DMS53 treated with DMSO at 0.1 percent for 48 hours (cell line): ENCODE data around the gene SULT1C4.

ENCODE experiments used
- DNase-seq: peaks from one replicate; lab custom pipeline; 2025; ENCODE audit not compliant: unreplicated experiment; lab: John Stamatoyannopoulos, UW

SULT1C4 gene

DNA sequence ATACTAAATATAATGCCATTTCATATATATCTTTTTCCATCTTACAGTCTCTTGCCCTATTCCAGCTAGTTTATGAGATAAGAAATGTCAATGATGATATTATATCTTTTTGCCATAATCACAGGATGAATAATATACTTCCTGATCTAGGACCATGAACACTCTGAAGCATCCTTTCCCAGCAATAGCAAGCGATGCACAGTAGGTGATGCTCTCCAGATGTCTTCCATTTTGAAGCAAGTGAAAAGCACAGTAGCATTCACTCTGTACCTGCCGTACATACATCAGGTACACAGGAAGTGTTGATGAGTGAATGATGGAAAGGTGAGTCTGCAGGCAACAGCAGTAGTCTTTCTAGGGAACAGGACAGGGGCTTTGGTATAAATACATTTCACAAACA lies 8.6 kb upstream of the SULT1C4 start:
- DNase-seq: peak; percentile 49

DNA sequence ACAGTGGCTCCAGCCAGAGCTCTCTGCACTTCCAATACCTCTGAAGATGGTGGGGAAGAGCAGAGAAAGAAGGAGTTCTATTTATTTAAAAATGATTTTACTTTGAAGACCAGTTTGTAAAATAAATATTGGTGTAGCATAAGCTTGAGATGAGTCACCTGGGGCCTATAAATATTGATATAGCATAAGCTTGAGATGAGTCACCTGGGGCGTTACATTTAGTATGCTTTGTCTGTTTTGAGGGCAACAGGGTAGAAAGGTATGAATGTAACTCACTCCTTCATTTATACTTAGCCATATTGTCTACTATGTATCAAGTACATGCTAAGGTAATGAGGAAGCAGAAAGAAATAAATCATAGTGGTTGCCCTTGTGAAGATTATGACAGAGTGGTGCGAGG lies 7.7 kb upstream of the SULT1C4 start:
- peak; percentile 98 for DNase-seq

DNA sequence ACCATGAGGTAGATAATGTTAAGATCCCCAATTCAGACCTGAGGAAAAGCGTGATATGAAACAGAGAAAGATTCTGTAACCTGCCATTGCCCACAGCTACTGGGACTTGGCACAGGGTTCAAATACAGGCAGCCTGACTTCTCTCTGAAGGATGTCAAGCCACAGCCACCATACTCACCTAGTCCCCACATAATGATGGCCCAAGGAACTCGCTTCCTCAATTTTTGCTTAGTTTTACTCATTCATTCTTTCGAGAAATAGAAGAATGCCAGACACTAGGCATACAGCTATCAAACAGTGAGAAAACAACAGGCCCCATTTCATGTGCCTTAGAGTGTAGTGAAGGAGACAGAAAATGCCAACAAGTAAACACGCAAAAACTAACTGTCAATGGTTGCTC lies 980 bp upstream of the SULT1C4 start:
- DNase-seq: no peak

DNA sequence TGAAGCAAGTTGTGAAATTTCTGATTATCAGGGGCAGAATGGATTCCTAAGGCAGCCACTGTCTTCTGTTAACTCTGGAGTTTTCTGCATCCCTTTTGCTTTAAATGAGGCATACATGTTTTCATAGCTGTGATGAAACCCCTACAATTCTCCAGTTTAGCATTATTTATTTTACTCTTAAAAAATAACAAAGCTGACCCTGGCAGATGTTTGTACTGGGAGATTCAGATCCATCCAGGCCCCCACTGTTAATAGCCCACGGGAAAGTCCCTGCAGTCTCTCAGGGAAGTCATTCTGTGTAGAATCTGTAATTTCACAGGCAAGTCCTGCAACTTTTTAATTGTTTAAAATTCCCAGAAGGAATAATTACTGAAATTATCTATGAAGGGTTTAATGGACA lies 353 bp upstream of the SULT1C4 start:
- no peak for DNase-seq

DNA sequence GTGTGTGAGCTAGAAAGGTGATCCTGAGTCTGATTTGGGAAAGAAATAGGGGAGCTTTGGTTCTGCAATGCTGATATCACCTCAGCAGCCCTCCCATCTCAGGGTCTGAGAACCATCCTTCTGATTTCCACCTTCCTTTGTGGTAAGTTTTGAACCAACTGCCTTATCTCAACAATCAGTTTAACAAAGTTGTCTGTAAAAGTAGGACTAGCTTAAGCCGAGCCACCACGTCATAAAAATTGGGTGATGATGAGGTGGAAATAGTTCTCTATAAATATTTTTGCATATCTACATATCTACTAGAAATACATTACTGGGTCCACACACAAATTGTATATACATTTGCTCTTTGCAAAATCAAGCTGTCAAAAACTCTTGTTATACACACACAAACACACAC lies 1.1 kb downstream of the SULT1C4 start:
- DNase-seq: no peak

DNA sequence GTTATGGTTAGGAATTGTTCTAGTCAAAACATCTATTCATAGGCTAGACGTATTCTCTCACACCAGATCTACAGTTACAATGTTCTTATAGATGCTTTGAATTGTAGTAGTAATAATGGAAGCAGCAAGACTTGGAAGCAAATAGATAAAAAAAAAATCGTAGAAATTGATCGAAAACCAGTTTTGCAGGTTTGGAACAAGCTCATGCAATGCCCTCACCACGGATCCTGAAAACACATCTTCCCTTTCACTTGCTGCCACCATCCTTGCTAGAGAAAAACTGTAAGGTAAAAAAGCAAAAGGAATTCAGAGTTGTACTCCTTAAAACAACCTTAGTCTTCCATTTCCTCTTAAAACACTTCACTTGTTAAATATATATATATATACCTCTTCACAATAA lies 4.4 kb downstream of the SULT1C4 start:
- DNase-seq: peak; percentile 83

DNA sequence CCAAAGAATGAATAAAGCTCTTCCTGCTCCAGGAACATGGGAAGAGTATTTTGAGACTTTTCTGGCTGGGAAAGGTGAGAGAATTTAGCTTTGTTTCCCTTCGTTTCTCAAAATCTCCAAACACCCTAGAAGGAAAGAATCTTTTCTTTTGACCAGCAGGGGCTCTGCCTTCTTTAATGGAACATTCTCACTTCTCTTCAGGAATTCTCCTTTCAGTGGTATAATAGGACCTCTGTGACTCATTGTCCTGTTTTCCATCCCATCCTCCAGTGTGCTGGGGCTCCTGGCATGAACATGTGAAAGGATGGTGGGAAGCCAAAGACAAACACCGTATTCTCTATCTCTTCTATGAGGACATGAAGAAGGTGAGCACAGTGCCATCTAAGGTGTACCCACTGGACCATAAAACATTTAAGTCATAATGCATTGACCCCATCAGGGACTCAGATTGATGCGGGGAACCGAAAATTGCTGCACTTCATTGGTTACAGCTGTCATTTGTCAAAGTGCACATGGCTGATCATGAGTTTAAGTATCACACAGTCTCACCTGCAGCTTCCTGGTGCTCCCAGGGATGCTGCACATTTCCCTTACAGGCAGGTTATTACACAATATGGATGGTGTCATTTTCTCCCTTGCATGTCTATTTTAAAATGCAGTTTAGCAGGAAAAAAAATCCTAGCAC lies 5.5 kb downstream of the SULT1C4 start:
- DNase-seq: no peak

DNA sequence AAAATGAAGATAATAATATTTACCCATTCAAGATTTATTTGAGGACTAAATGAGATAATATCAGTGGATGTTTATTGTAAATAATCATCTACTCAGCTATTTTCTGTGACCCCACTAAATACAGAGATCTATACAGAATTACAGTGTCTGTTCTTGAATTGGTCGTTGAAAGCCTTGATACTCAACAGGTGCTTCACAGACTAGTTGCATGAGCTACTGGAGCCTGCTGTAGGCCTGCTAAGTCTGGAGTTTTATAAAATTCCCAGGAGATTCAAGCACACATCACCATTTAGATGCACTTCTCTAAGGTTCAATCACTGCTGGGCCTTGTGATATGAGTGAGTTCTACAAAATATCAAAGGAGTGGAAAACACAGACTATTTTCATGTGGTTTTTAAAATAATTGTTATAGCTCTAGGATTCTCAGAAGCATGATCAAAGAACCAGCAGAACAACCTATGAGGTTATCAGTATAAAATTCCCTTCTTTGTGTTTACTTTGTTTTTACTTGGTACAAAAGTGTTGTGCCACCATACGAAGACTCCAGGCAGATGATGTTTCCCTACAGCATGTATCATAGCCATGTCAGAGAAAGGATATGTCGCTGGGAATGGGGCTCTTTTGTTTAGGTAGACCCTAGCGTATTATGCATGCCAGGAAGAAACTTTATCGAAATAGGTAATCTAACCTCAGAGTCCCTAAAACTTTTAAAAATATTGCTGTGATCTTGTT lies 7.1 kb downstream of the SULT1C4 start:
- DNase-seq: no peak

DNA sequence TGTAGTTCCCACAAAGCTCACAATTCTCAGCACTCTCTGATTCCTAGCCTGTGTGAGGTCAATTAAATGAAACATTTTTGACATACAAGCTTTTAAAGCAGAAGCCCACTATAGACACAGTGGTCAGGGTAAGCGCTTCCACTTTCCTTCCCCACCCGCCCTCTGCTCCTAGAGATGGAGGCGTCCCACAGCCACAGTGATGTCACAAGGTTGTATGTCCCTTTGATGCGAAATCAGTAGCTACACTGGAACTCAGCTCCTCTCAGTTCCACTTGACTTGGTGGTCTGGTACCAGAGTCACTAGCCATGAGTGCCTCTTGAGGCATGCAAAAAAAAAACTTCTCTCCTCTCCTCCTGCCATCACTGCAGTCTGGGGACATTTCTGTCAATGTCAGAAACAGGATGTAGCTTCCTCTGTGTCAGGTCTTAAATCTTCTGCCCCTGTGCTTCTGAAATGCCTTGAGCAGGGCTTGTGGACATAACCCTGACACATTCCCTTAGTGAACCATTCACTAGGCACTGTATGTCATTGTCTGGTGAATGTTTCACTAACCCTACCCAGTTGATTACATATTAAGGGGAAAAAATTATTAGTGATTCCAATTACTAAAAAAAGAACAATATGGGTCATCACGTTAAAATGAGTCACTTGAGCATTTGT lies 7.8 kb downstream of the SULT1C4 start:
- peak; percentile 8 for DNase-seq

DNA sequence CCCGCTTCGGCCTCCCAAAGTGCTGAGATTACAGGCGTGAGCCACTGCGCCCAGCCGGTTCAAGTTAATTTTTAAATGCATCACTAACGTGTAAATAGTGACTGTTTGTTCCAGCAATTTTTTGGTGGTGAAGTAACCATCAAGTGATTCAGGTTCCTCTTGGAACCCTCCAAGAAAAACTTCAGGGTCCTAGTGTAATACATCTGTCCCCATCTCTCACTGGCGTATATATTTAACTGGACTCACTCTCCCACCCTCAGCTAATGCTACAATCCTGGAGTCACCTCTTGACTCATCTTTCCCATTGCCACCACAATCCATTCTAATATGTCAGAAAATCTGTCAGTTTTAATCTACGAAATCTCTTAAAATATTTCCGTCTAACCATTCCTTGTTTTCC lies 10.3 kb downstream of the SULT1C4 start:
- no peak for DNase-seq

DNA sequence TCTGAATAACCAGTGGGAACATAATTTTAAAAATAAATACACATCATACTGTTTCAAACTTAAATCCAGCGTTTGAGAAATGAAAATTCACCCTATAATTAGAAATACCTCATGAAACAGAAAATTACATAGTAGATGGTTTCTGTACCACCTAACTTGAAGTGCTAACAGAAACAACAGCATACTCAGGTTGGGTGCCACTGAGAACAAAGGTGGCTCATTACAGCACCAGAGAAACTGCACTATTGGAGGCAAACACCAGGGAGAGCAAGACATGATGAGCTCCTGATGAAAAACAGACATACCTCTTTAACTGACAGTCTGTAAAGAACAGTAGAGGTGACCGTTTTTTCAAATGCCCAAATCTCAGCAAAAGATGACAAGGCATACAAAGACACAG lies 12.6 kb downstream of the SULT1C4 start:
- no peak for DNase-seq

DNA sequence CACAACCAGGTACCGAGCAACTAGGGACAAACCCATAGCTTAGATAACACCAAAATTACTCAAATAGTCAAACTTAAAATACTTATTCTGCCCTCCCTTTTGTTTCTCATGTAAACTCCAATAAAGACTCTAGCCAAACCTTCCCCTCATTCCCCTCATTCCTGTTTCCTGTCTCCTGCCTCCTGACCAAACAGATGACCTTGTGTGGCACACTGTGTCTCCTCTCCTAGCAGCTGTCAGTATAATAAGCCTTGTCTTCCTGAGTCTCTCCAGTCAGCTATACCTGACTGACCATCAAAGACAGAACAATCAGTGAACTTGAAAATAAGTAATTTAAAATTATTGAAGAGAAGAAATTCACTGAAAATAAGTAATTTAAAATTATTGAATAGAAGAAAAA lies 14.3 kb downstream of the SULT1C4 start:
- peak; percentile 35 for DNase-seq

DNA sequence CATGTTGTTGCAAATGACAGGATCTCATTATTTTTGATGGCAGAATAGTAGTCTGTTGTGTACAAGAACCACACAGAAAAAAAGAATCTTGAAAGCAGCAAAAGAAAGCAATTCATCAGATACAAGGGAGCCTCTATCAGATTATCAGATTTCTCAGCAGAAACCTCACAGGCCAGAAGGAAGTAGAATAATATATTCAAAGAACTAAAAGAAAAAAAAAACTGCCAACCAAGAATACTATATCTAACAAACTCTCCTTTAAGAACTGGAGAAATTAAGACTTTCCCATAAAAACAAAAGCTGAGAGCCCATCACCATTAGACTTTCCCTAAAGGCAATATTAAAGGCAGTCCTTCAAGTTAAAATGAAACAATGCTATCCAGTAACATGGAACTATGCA lies 15.4 kb downstream of the SULT1C4 start:
- no peak for DNase-seq

DNA sequence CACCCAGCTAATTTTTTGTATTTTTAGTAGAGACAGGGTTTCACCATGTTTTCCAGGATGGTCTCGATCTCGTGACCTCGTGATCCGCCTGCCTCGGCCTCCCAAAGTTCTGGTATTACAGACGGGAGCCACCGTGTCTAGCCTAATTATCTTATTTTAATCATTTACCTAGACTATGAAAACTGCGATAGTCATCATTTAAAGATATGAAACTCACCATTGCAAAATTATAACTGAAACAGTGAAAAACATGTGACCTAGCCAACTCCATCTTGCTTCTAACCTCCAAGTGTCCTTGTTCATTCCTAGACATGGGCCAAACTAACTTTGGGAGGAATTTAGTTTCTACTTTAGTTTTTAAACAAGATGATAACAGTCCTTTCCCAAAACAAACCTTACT lies 17.4 kb downstream of the SULT1C4 start:
- no peak for DNase-seq

DNA sequence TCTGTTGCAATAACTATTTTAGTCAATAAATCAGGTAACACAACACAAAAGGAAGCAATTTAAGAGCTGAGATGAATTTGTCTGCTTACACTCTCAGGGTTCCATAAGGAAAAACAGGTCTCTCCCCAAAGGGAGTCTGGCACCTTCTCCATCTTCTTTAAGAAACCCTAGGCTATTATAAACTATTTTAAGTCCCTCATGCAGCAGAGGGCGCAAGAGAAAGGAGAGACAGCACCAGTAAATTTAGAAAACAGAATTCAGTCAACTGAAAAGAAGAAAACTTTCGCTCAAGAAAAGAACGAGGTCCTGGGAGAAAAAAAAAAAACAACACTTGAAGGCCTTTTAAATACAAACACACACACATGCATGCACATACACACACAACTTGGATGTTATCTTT lies 19.1 kb downstream of the SULT1C4 start:
- DNase-seq: no peak

DNA sequence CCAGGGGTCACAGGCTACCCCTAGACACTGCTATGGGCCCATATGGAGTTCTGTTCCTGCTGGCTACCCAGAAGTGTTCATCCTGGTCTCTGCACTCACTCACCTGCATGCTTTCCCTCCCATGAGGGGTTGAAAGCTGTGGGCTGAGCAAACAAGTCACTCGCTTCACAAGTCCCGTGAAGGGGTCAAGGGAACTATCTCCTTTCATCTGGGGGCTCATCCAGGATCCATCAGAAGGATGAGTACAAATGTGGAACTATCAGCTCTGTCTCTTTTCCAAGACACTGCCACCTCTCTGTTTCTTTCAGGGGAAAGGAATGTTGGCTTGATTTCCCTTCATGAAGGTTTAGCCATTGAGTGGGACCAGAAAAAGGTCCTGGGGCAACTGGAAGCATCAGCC lies 21.7 kb downstream of the SULT1C4 start:
- no peak for DNase-seq

DNA sequence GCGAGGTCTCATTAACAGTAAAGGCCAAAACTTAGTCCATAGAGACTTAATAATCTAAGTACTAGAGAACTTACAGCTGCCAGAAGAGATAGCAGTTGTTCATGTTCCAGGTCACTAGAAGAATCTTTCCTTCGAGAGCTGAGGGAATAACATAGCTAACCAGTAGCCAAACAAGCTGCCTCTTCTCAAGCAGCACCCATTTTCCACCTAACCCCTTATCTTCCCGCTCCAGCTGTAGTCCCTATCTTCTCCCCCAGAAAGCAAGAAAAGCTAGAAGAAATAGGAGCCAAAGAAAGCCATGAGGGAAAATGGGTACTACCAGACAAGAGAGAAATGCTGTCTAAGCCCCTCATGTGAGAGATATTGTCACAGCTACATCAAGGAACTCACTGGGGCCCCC lies 24.0 kb downstream of the SULT1C4 start:
- DNase-seq: no peak

DNA sequence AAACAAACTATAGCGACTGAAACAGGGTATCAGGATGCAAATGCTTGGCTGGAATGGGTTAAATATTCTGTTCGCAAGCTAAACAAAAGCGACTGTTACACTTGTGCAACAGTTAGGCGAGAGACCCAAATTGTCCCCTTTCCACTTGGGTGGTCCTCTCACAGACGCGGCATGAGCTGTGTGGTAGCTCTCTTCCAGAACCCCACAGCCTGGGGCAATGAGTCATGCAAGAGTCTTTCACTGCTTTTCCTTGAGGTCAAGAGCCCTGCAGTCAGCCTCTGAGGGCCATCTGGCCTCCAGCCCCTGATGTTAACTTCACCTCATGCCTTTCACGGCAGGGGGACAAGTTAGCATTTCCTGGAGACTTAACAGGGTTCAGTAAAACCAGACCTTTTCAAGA lies 25.7 kb downstream of the SULT1C4 start:
- DNase-seq: no peak

DNA sequence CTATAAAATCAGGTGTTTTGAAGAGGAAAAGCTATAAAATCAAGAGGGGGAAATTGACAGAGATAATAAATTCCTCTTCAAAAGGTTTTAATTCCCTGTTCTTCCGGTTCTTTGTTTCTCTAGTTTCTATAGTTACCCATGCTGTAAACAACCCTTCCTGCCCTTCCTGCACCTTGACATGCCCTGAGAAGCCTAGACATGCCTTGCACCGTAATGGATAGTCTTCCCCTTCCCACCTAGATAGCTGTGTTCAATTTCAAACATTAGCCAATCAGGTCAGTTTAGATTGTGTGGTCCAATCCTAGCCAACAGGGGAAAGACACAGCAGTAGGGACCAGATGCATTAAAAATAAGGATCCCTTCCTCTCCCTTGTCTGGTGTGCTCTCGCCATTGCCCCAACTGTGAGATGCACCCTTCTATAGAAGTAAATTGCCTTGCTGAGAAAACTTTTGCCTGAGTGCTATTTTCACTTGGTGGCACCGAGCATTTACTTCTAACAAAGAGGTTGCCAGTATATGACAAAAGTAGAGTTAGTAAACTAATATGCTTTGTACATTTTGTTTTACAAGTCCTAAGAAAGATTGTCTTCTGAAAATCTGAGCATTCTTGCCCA lies 27.1 kb downstream of the SULT1C4 start:
- DNase-seq: no peak

DNA sequence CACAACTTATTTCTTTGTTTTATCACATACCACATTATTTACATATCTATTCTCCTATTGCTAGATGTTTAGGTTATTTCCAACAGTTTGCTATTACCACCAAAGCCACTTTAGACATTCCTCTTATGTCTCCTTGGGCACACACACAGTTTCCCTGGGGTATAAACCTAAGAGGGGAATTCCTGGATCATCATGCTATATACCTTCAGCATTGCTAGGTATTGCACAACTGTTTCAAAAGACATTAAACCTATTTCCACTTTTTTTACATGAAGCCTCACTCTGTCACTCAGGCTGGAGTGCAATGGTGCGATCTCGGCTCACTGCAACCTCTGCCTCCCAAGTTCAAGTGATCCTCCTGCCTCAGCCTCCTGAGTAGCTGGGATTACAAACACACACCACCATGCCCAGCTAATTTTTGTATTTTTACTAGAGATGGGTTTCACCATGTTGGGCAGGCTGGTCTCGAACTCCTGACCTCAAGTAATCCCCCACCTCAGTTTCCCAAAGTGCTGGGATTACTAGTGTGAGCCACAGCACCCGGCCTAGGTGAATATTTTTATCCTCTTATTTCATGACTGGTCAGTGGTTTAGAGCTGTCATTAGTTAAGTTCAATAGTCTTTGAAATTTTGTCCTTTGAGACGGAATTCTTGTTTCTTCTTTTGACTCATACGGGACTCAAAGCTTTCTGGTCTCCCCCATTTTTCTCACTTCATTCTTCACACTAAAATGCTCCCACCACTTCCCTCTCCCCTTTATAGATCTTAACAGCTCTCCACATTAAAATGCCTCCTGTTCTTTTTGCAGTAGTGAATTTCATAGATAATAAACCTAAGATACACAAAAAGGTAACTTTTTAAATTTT lies 30.3 kb downstream of the SULT1C4 start:
- no peak for DNase-seq

DNA sequence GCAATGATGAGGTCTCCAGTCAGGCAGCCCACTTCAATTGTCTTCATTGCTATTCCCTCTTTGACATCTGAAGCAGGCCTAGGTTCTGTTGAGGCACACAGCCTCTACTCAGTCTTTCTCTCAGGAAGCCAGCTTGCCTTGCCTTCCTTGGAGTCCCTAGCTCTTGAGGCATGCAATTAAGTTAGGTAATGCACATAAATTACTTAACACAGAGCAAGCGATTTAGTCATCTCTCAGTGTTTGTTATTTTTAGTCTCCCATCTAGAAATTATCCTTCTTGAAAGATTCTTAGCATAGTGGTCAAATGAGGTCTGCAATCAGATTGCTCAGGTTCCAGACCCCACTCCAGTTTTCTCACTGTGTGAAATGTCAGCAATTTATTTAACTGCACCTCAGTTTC lies 32.0 kb downstream of the SULT1C4 start:
- DNase-seq: no peak
